NCI-H774 (cell line): ENCODE data around the gene KLRC4.
A peak's percentile ranks its signal among the peaks of the same experiment; 100 is the strongest.
"Not testable (repeated sequence)": the region's sequence is repeated elsewhere in the genome, so short reads cannot be mapped to it uniquely, and the experiment has no call there.

Experiments used
- DNase-seq: peaks from one replicate; lab custom pipeline; 2025; lab: John Stamatoyannopoulos, UW

Gene KLRC4

DNA sequence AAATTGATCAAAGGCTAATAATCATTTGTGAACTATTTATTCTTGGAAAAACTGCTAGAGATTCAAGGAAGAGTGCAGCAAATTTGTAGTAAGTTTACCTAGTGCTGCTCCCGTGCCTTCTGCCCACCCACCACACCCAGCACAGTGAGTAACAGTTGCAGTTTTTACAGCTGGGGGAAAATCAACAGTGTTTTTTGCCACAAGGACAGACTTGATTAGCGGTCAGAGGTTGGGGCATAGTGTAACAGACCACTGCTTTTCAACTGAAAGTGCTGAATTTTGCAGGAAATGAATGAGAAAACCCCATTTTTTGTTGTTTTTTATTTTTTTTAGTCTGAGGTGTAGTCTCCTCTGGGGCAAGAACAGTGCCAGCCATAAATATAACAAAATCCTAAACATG is 12.3 kb downstream of the KLRC4 start:
- DNase-seq, result no peak

DNA sequence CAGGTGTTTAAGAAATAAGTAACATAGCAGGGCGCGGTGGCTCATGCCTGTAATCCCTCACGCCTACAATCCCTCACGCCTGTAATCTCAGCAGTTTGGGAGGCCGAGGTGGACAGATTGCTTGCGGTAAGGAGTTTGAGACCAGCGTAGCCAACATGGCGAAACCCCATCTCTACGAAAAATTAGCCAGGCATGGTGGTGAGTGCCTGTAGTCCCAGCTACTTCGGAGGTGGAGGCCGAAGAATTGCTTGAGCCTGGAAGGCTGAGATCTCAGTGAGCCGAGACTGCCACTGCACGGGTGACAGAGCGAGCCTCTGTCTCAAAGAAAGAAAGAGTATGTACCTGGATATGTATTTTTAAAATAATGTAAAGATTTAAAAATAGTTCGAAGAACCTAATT is 13.4 kb downstream of the KLRC4 start:
- not testable (repeated sequence) for DNase-seq

DNA sequence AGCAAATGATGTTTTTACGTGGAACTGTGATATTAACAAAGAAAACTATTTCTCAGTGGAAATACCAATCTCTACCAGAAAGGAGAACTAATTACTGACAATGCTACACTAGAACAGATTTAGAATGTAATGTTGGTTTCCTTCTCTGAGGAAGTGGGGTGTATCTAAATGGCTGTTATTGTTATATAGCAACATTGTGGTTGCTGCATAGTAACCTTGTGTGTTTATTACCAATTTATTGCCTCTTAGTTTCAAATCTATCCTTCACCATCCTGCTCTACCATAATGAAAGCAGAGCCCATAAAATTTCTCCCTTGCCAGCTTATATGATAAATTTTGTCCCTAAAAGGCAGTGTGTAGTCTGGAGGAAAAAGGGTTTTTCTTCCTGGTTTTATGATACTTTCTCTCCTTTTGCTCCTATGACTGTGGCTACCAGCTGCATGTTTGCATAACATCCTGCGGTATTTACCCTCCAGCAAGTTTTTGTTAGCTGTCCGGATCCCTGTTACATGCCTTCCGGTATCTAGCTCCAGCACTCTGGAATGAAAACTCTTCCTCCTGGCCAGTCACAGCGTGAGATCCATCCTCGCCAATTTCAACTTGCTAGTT is 14.1 kb downstream of the KLRC4 start:
- DNase-seq, result peak; percentile 82

DNA sequence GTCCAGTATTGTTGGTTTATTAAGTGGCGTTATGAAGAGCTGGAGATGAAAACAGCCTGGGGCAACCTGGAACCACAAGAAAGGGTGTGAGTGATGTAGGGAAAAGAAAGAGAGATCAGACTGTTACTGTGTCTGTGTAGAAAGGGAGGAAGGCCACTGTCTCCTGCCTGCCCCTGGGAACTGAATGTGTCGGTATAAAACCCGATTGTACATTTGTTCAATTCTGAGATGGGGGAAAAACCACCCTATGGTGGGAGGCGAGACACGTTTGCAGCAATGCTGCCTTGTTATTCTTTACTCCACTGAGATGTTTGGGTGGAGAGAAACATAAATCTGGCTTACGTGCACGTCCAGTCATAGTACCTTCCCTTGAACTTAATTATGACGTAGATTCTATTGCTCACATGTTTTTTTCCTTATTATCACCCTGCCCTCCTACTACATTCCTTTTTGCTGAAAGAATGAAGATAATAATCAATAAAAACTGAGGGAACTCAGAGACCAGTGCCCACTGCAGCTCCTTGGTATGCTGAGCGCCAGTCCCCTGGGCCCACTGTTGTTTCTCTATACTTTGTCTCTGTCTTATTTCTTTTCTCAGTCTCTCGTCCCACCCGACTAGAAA is 14.9 kb downstream of the KLRC4 start:
- DNase-seq, result not testable (repeated sequence)

DNA sequence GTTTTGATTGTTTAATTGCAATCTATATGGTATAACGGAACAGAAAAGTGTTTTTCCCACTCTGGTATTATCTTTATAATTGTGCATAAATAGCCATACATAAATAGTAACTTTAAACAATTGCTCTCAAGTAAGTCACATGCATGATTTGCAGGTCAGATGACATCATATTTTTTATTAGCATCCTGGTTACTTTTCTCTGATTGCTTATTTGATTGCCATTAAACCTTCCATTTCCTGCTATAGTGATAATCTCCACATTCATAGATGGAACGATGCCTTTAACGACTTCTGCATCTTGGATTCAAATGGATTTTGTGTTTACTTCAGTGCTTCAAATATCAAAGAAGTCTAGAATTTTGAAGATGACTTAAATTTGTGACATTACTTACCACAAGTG is 16.3 kb downstream of the KLRC4 start:
- DNase-seq, result peak; percentile 11

DNA sequence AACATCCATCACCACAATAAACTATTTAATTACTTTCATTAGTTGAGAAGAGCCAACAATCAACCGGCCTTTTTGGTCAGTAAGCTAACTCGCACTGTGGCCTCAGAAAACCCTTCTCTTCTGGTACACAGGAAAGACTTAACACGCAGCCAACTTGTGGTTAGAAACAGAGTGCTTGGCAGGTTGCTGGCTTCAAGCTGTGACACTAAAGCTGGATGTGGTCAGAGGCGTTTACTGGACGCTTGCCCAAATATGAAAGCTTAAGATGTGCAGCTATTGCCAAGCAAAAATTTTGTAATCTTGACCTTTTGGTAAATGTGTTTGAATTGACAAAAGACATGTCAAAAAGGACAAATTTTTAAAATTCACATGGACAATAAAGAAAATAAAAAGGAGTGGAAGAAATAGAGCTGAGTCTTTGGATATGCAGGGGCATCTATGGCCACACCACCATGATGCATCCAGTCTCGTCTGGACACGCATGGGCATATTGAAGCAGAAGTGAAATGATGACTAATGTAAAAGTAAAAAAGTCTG is 17.1 kb downstream of the KLRC4 start:
- peak; percentile 76 for DNase-seq

DNA sequence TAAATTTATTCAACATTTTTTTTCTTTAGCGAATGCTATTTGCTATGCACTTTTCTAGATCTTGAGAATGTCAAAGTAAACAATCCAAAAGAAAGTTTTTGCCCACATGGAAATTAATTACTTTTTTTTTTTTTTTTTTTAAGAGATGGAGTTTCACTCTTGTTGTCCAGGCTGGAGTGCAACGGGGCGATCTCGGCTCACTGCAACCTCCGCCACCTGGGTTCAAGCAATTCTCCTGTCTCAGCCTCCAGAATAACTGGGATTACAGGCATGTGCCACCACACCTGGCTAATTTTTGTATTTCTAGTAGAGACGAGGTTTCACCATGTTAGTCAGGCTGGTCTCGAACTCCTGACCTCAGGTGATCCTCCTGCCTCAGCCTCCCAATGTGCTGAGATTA is 18.6 kb downstream of the KLRC4 start:
- not testable (repeated sequence) for DNase-seq

DNA sequence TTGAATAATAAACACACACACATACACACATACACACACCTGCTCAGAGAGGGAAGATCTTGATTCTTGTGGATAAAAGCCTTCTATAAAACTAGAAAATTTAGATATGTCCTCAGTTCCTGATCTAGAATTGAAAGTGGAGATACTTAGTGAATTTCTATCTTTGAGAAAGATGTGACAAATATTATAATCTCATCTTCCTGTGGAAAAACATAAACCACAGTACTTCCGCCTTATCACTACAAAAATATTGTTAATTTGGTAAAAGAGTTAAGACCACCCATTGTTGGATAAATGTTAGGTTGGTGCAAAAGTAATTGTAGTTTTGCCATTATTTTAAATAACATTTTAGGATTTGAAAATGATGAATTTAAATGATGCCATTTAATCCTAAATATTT is 19.7 kb downstream of the KLRC4 start, which contains the start of gene KLRK1:
Gene KLRK1 (minus strand): TSS at position 138 of the 400 bp plus-strand sequence. CDS start 1,231 bp downstream, outside the sequence.
- no peak for DNase-seq

DNA sequence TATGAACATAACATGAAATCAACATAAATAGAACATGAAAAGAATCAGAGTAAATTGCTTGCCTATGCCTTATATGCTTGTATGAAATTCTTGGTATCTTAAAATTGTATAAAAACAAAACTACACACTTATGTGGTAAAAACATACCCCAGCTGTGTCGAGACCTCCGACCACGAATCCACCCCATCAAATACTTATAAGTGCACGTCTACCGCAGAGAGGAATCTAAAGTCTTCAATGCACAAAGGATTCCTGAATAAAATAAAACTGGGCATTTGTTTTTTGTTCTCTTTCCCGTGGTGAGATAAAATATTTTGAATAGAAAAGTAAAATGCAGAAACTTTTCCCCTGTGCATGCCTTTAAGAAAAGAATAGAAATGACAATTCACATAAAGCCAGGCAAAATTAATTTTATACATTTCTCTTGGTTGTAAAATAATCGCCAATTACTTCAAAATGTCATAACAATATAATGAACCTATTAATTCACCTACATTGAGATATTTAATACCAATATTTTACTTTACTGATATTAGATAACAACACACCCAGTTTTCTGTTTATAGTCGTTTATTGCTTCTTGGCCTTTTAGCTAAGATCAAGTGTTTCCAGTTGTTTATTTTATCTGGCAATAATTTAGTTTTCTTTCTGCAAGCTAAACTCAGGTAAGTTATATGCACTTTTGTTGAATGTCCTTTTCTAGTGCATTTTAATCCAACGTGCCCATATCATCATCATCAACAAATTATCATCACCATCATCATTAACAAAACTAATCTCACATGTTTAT is 20.7 kb downstream of the KLRC4 start:
- no peak for DNase-seq

DNA sequence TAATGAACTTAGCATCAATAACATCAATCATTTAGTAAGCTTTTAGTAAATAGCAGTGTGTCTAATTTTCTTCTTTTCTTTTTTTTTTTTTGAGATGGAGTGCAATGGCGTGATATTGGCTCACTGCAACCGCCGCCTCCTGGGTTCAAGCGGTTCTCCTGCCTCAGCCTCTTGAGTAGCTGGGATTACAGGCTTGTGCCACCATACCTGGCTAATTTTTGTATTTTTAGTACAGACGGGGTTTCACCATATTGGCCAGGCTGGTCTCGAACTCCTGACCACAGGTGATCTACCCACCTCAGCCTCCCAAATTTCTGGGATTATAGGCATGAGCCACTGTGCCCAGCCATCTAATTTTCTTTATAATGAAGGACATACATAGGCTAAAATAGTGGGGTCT is 22.1 kb downstream of the KLRC4 start:
- DNase-seq, result not testable (repeated sequence)

DNA sequence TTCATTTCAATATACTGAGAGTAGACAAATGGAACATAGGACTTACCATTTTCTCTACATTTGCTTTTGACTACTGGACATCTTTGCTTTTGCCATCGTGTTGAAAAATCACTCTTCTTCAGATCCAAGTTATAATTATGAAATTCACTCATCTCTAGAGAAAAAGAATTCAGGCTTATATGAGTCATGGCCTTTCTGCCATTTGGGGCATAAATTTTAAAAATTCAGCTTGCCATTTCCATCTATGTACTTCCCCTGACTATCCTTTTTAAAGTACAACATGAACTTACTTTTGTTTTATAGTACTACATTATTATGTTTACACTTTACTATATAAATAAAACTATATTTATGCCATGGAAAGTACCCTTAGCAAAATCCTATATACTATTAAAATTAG is 22.7 kb downstream of the KLRC4 start:
- no peak for DNase-seq

DNA sequence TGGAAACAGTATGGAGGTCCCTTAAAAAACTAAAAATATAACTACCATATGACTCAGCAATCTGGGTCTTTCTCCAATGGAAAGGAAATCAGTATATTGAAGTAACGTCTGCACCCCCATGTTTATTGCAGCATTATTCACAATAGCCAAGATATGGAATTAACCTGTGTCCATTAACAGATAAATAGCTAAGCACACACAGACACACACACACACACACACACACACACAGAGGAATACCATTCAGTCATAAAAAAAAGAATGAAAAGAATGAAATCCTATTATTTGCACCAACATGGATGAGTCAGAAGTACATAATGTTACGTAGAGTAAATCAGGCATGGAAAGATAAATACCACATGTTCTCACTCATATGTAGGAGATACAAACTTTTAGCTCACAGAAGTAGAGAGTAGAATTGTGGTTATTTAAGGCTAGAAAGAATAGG is 24.4 kb downstream of the KLRC4 start:
- DNase-seq, result no peak

DNA sequence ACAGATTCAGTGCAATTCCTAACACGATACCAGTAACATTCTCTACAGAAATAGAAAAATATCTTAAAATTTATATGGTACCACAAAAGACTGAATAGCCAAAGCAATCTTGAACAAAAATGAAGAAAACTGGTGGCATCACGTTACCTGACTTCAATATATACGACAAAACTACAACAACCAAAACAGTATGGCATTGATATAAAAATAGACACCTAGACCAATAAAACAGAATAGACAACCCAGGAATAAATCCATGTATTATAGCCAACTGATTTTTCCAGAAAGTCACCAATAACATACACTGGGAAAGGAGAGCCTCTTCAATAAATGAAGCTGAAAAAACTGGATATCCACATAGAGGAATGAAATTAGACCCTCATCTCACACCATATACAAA is 25.4 kb downstream of the KLRC4 start:
- DNase-seq, result no peak

DNA sequence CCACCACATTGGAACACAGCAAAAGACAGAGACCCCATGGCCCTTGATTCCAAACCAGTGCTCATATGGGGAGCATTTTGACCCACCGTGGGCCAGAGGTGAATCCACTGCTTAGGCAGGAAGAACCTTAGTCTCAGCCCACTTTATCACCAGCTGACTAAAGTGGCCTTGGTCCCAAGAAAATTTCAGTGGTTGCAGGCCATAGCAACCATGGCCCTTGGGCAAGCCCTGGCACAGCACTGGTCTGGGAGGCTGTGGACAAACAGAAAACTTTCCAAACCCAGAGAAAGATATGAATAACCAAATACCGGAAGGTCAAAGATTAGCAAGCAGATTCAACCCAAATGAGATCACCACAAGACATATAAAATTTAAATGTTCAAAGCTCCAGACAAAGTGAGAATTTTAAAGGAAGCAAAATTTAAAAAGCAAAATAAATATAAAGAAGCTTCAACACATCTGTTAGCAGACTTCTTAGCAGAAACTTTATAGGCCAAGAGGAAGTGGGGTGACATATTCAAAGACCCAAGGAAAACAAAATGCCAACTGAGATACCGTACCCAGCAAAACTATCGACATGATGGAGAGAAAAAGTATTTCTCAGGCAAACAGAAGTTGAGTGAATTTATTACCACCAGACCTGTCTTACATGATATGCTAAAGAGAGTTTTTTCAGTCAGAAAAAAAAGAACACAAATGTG is 27.5 kb downstream of the KLRC4 start:
- DNase-seq, result no peak

DNA sequence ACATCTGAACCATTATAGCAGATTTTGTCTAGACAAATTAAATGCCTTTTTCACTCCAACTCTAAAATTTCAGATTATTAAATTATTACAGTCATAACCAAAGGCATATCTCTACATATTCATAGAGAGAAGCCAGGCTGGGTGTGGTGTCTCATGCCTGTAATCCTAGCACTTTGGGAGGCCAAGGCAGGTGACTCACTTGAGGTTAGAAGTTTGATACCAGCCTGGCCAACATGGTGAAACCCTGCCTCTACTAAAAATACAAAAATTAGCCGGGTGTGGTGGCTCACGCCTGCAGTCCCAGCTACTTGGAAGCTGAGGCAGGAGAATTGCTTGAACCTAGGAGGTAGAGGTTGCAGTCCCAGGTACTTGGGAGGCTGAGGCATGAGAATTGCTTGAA is 30.8 kb downstream of the KLRC4 start:
- DNase-seq, result not testable (repeated sequence)

DNA sequence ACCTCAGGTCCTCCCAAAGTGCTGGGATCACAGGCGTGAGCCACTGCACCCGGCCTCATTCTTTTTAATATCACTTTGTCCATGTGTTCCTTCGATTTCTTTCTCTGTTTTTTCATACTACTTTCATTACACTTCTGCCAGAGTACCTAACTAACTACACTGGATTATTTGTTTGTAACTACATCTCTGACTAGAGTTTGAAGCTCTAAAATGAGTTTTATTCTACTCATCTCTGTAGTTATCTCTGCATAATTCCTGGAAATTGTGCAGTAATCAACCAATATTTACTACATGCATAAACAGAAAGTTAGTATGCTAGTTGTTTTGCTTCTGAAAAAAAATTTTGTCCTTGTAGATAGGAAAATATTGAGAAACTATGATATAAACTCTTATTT is 34.9 kb downstream of the KLRC4 start:
- DNase-seq, result no peak

DNA sequence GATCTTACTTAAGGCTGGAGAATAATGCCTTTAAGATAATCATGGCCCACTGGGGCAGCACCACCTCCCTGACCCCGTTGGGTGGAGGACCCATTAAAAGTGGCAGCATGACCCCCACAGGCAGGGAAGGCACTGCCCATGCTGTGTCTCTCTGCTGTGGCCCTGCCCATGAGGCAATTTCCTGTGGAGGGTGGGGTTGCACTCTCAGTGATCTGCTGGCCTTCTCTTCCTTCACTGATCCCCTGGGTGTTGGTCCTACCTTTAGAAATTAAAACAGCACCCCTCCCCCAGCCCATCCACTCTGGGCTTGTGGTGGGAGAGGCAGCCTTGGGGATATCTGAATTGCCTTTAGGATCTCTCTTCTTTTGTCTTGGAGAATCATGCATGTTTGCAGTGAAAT is 37.0 kb downstream of the KLRC4 start:
- DNase-seq, result no peak

DNA sequence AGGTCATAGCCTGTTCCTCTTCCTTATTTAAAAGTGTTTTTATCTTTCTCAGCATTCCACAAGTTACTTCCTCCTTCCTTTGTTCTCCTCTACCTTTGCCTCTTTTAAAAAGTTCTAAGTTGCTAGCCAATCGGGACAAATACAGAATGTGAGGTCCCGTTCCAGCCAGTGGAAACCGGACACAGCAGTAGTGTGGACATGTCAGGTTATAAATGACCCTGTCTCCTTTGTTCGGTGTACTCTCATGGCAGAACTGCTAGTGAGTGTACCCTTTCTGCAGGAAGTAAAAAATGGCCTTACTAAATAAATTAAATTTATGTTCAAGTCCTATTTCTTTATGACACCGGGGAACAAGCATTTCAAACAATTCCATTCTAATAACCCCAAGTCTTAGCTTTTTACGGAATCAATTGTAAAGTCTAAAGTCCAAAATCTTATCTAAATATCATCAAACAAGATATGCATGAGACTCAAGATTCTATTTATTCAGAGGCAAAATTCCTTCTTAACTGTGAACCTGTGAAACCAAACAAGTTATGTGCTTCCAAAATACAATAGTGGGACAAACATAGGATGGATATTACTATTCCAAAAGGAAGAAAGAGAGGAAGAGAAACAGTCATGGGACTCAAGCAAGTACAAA is 37.5 kb downstream of the KLRC4 start:
- not testable (repeated sequence) for DNase-seq

DNA sequence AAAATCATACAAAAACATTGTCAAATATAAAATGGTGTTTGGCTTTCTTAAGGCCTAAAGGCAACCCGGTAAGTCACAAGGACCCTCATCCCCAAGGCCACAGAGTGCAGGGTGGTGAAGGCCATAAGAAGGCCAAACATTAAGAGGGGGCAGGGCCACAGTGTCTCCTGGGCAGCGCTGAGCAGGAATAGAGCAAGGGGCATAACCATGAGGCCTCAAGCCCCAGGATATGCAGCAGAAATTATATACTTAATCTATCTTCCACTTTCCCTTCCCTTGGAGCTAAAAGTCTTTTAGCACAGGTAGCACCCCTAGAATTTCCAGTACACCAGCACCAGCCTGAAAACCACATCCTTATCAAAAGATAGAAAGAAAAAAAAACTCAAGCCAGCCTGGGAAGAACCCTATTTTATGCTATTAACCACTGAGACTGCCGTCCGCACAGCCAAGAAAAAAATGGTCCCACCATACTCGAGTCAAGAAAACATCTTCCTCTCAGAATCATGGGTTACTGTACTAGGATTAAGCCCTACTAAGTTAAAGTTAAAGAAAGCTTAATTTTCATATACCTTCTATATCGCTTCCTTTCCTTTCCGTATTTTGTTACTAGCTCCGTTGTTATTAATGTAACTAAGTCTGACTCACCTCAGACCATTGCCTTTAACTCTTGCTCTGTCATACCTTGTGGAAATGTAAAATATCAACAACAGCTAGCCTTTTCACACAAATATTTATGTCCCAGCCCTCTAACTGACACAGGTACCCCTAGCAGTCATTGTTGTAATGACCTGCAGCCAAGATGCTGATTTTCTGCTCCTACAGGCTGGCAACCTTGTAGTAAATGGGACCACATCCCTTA is 39.8 kb downstream of the KLRC4 start:
- no peak for DNase-seq
